ENCODE measurements around the gene C19orf33.
"Not testable (repeated sequence)": the region's sequence is repeated elsewhere in the genome, so short reads cannot be mapped to it uniquely, and the experiment has no call there.

The C19orf33 gene

DNA sequence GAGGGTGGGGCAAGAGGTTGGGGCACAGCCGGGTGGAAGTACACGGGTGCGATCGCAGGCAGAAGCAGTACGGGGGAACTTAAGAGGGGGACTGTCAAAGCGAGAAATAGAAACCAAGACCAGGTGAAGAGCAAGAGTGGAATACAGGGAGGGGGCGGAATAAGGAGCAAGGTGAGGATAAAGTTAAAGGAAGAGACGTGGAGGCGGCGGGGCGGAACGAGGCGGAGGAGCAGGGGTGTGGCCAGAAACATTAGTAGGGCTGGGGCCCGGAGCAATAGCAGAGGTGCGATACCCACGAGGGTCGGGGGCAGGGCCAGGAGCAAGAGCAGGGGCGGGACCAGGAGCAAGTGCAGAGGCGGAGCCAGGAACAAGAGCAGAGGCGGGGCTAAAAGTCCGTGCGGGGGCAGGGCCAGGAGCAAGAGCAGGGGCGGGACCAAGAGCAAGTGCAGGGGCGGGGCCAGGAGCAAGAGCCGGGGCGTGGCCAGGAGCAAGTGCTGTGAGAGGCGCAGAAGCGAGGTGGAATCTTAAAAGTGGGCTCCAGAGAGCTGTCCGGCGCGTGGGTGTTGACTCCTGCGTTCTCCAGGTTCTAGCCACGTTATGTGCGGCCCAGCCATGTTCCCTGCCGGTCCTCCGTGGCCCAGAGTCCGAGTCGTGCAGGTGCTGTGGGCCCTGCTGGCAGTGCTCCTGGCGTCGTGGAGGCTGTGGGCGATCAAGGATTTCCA, 32.7 kb downstream of the C19orf33 start:
- DNase-seq (ENCODE audit: low read depth in 2 of 2, low spot score in 1 of 2), result peak; percentile 89 to 92

DNA sequence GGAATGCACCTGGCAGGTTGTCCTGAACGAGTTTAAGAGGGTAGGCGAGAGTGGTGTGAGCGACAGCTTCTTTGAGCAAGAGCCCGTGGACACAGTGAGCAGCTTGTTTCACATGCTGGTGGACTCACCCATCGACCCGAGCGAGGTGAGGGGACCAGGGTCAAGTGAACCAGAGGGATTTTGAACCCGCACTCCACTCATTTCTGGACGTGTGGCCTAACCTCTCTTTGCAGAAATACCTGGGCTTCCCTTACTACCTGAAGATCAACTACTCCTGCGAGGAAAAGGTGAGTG, 33.3 kb downstream of the C19orf33 start:
- DNase-seq (ENCODE audit: low read depth in 2 of 2, low spot score in 1 of 2), result no peak

DNA sequence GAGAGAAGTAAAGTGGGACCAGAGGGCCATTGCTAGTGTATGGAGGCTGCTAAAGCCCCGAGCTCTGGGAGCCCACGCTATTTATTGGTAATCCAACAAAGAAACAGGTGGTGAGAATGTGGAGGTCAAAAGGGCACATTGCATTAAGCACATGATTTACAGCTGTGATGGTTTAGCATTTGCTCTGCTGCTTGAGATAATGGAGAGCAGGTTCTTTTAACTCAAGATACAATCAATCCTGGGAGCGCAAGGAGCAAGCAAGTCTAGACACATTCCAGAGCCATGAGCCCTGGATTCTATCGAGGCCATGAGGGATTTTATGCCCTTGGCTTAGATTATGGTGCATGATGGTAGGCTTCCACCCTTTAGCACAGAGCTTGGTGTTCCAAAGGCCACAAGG, 35.0 kb downstream of the C19orf33 start:
- DNase-seq (ENCODE audit: low read depth in 2 of 2, low spot score in 1 of 2), result not testable (repeated sequence)

- DNase-seq (ENCODE audit: low read depth in 2 of 2, low spot score in 1 of 2), result no peak
These were observed 36.9 kb downstream of the C19orf33 start for GRCh38 chr19:38340927-38341326.

- no peak for DNase-seq (ENCODE audit: low read depth in 2 of 2, low spot score in 1 of 2)
These were observed 42.8 kb downstream of the C19orf33 start for GRCh38 chr19:38346837-38347236.

DNA sequence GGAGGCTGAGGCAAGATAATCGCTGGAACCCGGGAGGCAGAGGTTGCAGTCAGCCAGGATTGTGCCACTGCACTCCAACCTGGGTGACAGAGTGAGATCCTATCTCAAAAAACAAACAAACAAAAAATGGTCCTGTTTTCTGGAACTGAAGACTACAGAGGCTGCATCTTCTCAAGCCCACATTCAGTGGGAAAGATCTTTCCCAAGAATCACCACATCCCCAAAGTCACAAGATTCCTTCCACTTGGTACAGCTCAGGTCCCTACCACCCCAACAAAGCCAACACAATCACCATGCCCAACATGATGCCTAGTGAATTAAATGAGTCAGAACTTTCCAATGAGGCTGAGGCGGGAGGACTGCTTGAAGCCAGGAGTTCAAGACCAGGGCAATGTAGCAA, 46.8 kb downstream of the C19orf33 start:
- no peak for DNase-seq (ENCODE audit: low read depth in 2 of 2, low spot score in 1 of 2)

GRCh38 chr19:38351865-38352395, 47.9 kb downstream of the C19orf33 start:
- no peak for DNase-seq (ENCODE audit: low read depth in 2 of 2, low spot score in 1 of 2)

DNA sequence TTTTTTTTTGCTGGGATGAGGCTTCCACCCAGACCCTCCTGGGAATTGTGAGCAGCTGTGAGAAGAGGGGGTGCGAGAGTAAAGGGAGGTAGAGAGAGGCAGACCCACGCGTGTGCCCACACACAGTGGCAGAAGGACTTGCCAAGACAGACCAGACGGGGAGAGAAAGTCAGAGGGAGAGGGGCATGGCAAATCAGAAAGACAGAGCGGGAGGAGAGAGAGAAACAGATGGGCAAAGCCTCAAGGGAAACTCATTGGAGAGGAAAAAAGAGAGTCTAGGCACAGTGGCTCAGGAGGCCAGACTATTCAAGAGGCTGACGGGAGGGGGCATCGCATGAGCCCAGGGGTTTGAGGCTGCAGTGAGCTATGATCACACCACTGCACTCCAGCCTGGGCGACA, 48.6 kb downstream of the C19orf33 start:
- no peak for DNase-seq (ENCODE audit: low read depth in 2 of 2, low spot score in 1 of 2)
